Effector CD4-positive, alpha-beta T cell (primary cell): ENCODE data around the gene CBX5.
"Not testable (repeated sequence)": the region's sequence is repeated elsewhere in the genome, so short reads cannot be mapped to it uniquely, and the experiment has no call there.

Experiments
- DNase-seq: peaks from one replicate; pipeline ENCODE4 v3.0.0-alpha.2; 2020

Gene CBX5

GRCh38 chr12:54265364-54265812 lies 14.5 kb downstream of the CBX5 start:
- no peak for DNase-seq

- no peak for DNase-seq
Observed at GRCh38 chr12:54262403-54262925, 17.5 kb downstream of the CBX5 start.

GRCh38 chr12:54261815-54262402 lies 18.0 kb downstream of the CBX5 start:
- DNase-seq: no peak

- peak; percentile 27 for DNase-seq
Observed at GRCh38 chr12:54259194-54260011, 20.5 kb downstream of the CBX5 start.

- no peak for DNase-seq
Observed at GRCh38 chr12:54258201-54258681, 21.7 kb downstream of the CBX5 start.

GRCh38 chr12:54257332-54257731 lies 22.6 kb downstream of the CBX5 start:
- DNase-seq: no peak

GRCh38 chr12:54253240-54253639 lies 26.7 kb downstream of the CBX5 start:
- DNase-seq: no peak

GRCh38 chr12:54251667-54252284 lies 28.1 kb downstream of the CBX5 start:
- DNase-seq: peak; percentile 9

GRCh38 chr12:54249489-54249888 lies 30.4 kb downstream of the CBX5 start:
- DNase-seq: no peak

GRCh38 chr12:54246011-54246641 lies 33.8 kb downstream of the CBX5 start:
- no peak for DNase-seq

- no peak for DNase-seq
Observed at GRCh38 chr12:54240971-54241588, 38.8 kb downstream of the CBX5 start.

- DNase-seq: no peak
Observed at GRCh38 chr12:54240129-54240528, 39.8 kb downstream of the CBX5 start.

- DNase-seq: no peak
Observed at GRCh38 chr12:54239620-54240019, 40.3 kb downstream of the CBX5 start.

- DNase-seq: no peak
Observed at GRCh38 chr12:54238531-54238930, 41.4 kb downstream of the CBX5 start.

GRCh38 chr12:54232790-54233189 lies 47.1 kb downstream of the CBX5 start:
- no peak for DNase-seq

GRCh38 chr12:54231269-54231668 lies 48.7 kb downstream of the CBX5 start:
- not testable (repeated sequence) for DNase-seq

GRCh38 chr12:54230555-54230954 lies 49.4 kb downstream of the CBX5 start:
- DNase-seq: no peak

GRCh38 chr12:54229624-54230212 lies 50.2 kb downstream of the CBX5 start:
- no peak for DNase-seq

GRCh38 chr12:54228471-54228870 lies 51.5 kb downstream of the CBX5 start:
- no peak for DNase-seq

GRCh38 chr12:54227927-54228326 lies 52.0 kb downstream of the CBX5 start:
- not testable (repeated sequence) for DNase-seq

- no peak for DNase-seq
Observed at GRCh38 chr12:54227376-54227775, 52.5 kb downstream of the CBX5 start.

- DNase-seq: no peak
Observed at GRCh38 chr12:54225666-54226065, 54.3 kb downstream of the CBX5 start.
